Measurements from ENCODE around the gene CHPT1.

The CHPT1 gene

DNA sequence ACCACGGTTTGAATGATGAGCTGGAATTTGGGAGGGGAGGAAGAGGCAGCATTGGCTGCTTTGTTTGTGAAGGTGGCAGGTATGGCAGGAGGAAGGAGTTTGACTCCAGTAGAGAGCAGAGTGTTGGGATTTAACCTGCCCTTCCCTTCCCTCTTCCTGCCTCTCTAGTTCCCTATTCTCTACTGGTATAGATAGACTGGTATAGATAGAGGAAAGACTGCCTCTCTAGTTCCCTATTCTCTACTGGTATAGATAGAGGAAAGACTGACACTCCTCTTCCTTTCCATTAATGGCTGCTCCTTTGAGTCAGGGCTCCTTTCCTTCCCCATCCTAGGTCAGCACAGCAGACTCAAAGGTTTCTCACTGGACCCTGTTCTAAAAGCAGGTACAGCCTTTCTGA, 50.3 kb downstream of the CHPT1 start:
- no peak overlapping the region for H3K4me3 ChIP-seq (ENCODE audit: low read length)
- no peak for TF ChIP-seq ZNF274 (IDR thresholded peaks at IDR 0.05; ENCODE audit: low read depth, low read length)

- H3K4me3 ChIP-seq (ENCODE audit: low read length) = no peak overlapping the region
- no peak for TF ChIP-seq ZNF274 (IDR thresholded peaks at IDR 0.05; ENCODE audit: low read depth, low read length)
These were observed 51.5 kb downstream of the CHPT1 start for GRCh38 chr12:101748907-101749306.

DNA sequence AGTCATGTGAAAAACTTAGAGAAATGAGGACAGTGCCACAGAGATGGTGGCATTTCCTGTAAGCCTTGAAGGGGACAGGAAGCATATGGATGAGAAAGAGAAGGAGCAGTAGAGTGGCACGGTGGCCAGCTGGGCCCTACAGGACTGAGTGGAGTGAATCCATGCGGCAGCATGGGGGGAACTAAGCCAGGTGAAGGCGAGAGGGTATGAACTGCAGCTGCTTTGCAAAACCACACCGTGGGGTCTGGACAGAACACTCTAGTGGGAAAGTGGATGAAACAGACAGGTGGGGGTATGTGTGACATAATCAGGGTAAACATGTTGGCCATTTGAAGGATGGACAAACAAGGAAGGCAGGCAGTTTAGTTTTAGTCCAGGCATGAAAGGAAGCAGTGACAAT, 52.2 kb downstream of the CHPT1 start:
- H3K4me3 ChIP-seq (ENCODE audit: low read length) = no peak overlapping the region
- no peak for TF ChIP-seq ZNF274 (IDR thresholded peaks at IDR 0.05; ENCODE audit: low read depth, low read length)

GRCh38 chr12:101750152-101750551, 52.7 kb downstream of the CHPT1 start:
- TF ChIP-seq ZNF274 (IDR thresholded peaks at IDR 0.05; ENCODE audit: low read depth, low read length) = no peak

DNA sequence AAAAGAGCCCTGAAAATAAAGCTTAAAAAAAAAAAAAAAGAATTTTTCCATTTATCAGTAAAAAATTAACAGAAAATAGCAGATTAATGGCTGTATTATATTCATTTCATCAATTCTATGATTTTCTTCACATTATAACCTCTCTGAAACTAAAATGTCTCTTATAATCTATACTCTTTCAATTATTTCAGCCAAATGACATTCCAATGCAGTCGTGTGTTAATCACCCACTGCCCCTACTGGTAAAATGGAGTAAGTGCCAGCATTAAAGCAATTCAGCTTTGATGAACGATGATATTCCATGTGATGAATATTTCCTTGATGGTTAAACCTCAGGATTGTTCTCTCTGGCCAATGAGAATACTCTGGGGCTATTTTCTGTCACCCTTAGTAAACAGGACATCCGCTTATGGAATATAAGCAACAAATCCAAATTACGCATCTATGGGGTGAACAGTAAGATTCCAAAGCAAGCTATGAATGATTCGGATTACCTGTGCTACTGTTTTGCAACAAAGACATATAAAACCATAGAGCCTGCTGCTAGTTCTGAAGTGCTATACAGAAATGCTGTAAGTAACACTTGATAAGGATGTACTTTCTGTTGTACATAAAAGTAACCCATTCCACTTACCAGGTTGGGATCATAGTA, 62.1 kb downstream of the CHPT1 start:
- H3K4me3 ChIP-seq (ENCODE audit: low read length) = no peak overlapping the region
- TF ChIP-seq ZNF274 (IDR thresholded peaks at IDR 0.05; ENCODE audit: low read depth, low read length) = no peak

More at GRCh38 chr12:101750152-101750551, 52.7 kb downstream of the CHPT1 start:
- H3K4me3 ChIP-seq (ENCODE audit: low read length) = no peak overlapping the region

GRCh38 chr12:101761350-101761749, 63.9 kb downstream of the CHPT1 start:
- no peak overlapping the region for H3K4me3 ChIP-seq (ENCODE audit: low read length)
- no peak for TF ChIP-seq ZNF274 (IDR thresholded peaks at IDR 0.05; ENCODE audit: low read depth, low read length)

DNA sequence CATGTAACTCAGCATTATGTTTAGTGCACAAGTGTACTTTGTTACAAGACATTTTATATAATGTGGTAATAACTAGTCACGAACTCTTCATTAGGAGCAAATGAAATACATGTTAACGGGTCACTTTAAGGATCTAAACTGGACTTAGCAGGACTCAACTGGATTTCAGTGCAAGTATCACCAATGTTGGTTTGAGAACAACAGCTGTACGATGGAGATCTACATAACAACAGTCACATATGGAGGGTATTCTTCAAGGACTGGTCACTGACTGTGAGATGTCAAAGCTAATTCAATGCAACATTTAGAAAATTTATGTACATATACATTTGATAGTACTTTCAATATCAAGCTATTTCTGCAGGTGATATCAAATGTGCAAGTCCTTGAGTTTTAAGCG, 64.3 kb downstream of the CHPT1 start:
- H3K4me3 ChIP-seq (ENCODE audit: low read length) = no peak overlapping the region

GRCh38 chr12:101763246-101763931, 65.9 kb downstream of the CHPT1 start:
- H3K4me3 ChIP-seq (ENCODE audit: low read length) = no peak overlapping the region

More for the DNA sequence above, 64.3 kb downstream of the CHPT1 start:
- no peak for TF ChIP-seq ZNF274 (IDR thresholded peaks at IDR 0.05; ENCODE audit: low read depth, low read length)

DNA sequence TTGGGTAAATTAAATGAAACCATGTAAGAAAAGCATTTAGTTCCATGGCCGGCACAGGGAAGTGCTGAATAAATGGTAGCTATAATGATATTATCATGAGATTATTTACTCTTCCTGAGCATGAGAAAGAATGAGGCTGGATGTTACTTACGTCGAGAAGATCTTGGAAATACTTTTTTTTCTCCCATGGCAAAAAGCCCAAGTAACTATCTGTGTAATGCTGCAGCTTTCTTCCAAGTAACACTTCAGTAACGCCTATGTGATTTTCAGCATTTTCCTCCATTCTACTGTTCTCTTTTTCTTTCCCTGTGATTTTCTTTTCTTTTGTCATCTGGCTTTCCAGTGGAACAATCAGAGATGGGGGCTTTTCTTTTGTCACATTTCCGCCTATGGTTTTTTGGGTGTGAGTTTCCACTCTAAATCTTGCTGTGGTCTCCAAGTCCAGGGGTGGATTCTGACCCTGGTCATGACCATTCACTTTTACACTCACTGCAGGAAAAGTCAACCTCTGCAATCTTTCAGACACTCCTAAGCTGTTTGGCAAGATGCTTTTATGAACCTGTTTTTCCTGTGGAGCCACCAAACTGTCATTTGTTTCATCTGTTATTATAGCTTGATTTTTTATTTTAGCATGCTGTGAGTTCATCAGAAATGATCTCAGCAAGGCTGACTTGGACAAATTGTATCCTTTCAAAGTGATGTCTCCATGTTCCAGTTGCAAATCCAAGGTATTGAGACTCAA, 66.8 kb downstream of the CHPT1 start:
- no peak overlapping the region for H3K4me3 ChIP-seq (ENCODE audit: low read length)
- TF ChIP-seq ZNF274 (IDR thresholded peaks at IDR 0.05; ENCODE audit: low read depth, low read length) = no peak

More at GRCh38 chr12:101763246-101763931, 65.9 kb downstream of the CHPT1 start:
- TF ChIP-seq ZNF274 (IDR thresholded peaks at IDR 0.05; ENCODE audit: low read depth, low read length) = no peak

GRCh38 chr12:101767537-101767936, 70.1 kb downstream of the CHPT1 start:
- no peak overlapping the region for H3K4me3 ChIP-seq (ENCODE audit: low read length)
- TF ChIP-seq ZNF274 (IDR thresholded peaks at IDR 0.05; ENCODE audit: low read depth, low read length) = no peak

GRCh38 chr12:101768781-101769180, 71.3 kb downstream of the CHPT1 start:
- TF ChIP-seq ZNF274 (IDR thresholded peaks at IDR 0.05; ENCODE audit: low read depth, low read length) = no peak
- no peak overlapping the region for H3K4me3 ChIP-seq (ENCODE audit: low read length)

DNA sequence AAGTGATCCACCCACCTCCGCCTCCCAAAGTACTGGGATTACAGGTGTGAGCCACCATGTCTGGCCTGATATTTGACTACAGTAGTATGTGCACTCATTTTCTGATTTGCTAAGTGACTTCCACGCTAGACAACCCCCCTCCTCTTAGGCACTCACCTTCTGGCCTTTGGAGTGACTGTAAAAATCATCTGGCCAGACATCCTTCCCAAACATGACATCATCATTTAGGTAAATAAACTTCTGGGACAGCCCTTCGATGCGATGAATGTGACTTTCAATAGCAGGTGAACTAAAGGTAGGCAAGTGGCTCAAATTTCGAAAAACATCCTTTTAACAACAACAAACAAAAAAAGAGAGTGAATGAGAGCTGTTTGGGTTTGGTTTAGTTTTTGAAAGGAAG, 72.4 kb downstream of the CHPT1 start:
- H3K4me3 ChIP-seq (ENCODE audit: low read length) = no peak overlapping the region
- TF ChIP-seq ZNF274 (IDR thresholded peaks at IDR 0.05; ENCODE audit: low read depth, low read length) = no peak

DNA sequence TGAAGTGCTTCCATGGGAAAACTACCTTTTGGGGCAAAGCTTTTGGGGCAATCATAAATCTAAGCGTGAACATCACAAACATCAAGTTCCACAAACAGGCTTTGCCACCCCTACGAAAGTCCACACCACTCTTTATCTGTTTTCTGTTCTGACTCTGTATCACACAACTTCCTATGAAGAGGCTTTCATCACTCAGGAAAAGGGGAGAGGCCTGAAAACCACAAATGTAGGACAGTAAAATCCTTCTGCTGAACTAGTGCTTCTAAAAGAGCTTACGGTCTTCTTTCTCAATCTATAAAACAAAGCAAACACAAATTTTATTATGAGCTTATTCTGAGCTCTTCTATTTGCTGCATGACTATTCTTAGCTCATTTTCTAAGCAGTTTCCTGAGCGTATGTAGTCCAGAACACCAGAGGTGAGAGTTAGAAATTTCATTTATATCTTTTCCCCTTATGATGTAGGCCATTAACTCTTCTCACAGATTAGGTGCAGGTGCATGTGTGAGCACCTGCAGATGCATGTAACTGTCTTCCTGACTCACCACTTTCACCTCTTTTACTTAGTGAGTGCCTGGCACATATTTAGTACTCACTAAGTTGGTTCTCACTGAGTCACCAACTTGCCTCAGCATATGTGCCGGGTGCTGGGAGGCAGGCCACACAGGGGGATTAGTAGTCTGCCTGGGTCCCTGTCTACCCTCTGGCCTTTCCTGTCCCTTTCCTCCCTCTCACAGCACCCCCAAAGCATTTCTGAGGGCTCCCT, 74.8 kb downstream of the CHPT1 start:
- TF ChIP-seq ZNF274 (IDR thresholded peaks at IDR 0.05; ENCODE audit: low read depth, low read length) = no peak

DNA sequence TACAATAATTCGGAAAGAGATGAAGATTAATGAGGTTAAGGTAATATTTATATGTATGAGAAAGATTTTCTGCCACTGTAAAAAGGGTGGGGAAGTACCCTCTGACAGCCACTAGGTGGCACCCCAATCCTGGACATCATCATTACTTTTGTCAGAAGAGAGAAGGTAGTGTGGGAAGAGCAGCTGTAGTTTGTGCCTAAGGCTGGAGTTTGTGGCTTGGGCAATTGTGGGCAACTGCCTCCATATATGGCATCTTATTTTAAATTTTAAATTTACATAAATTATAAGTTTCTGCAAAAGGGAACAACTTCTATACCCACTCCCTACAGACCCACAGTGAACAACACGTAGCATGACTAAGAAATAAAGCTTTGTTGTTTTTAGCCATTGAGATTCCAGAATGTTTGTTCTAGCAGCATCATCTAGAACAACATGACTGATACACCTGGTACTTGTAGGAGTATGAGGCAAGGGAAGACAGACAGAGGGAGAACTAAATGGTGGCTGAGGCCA, 76.3 kb downstream of the CHPT1 start:
- TF ChIP-seq ZNF274 (IDR thresholded peaks at IDR 0.05; ENCODE audit: low read depth, low read length) = no peak
- no peak overlapping the region for H3K4me3 ChIP-seq (ENCODE audit: low read length)

More for the DNA sequence above, 74.8 kb downstream of the CHPT1 start:
- no peak overlapping the region for H3K4me3 ChIP-seq (ENCODE audit: low read length)
